Measurements from ENCODE around the gene NEK10.

DNA sequence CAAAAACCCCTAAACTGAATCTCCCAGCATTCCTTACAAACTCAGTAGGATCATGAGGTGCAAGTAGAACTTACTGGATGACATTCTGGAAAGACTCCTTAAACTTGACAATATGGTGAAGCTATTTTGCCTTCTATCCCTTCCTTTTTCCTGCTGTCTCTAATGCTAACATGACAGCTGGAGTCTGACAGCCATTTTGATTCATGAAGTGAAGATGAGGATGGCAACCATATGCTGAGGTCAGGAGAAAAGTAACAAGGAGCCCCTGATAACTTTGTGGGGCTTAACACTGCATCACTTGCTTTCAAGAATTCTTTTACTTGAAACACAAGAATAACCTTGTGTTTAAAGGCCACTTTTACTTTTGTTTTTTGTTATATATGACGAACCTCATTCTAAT lies 15.0 kb upstream of the NEK10 start:
- TF ChIP-seq, protein P1, sequence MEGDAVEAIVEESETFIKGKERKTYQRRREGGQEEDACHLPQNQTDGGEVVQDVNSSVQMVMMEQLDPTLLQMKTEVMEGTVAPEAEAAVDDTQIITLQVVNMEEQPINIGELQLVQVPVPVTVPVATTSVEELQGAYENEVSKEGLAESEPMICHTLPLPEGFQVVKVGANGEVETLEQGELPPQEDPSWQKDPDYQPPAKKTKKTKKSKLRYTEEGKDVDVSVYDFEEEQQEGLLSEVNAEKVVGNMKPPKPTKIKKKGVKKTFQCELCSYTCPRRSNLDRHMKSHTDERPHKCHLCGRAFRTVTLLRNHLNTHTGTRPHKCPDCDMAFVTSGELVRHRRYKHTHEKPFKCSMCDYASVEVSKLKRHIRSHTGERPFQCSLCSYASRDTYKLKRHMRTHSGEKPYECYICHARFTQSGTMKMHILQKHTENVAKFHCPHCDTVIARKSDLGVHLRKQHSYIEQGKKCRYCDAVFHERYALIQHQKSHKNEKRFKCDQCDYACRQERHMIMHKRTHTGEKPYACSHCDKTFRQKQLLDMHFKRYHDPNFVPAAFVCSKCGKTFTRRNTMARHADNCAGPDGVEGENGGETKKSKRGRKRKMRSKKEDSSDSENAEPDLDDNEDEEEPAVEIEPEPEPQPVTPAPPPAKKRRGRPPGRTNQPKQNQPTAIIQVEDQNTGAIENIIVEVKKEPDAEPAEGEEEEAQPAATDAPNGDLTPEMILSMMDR (IDR thresholded peaks at IDR 0.05), result no peak
- TF ChIP-seq EP300 (IDR thresholded peaks at IDR 0.05), result no peak
